HG03196 (cell line): ENCODE measurements around the gene DPH2.

Experiments
- ATAC-seq: cut with Tn5 transposase; IDR thresholded peaks from one replicate; pipeline ENCODE4 v1.9.1; 2021; ENCODE audit not compliant: unreplicated experiment

DPH2 gene, protein sequence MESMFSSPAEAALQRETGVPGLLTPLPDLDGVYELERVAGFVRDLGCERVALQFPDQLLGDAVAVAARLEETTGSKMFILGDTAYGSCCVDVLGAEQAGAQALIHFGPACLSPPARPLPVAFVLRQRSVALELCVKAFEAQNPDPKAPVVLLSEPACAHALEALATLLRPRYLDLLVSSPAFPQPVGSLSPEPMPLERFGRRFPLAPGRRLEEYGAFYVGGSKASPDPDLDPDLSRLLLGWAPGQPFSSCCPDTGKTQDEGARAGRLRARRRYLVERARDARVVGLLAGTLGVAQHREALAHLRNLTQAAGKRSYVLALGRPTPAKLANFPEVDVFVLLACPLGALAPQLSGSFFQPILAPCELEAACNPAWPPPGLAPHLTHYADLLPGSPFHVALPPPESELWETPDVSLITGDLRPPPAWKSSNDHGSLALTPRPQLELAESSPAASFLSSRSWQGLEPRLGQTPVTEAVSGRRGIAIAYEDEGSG

DNA sequence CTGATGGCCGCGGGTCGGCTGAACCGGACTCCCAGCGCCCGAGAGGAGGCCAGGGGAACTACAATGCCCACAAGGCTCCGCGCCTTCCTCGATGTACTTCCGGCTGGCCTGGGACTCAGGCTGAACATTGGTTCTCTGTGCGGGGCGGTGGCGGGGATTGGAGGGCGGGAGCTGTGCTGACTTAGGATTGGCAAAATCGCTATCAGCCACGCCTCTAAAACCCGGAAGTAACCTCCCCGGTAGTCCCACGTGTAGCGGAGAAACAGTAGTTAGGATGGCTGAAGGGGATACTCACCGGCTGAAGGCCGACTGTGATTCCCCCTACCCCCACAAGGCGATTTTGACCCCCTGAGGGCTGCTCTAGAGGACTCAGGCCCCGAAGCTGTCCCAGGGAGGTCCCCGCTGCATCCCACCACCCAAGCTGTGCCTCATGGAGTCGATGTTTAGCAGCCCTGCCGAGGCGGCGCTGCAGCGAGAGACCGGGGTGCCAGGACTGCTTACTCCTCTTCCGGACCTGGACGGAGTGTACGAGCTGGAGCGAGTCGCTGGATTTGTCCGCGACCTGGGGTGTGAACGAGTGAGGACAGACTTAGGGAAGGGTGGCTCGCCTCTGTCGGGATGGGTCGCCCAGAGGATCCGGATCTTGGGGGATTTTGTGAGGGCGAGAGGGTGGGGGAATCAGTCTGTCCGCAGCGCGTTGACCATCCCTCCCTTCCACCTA is at the start of gene DPH2:
TSS of gene DPH2 (plus strand) at position 265 of the 721 bp plus-strand sequence. CDS start at position 431, 166 bp downstream.
- ATAC-seq = peak; percentile 72

GRCh38 chr1:43921022-43921421 is 48.8 kb upstream of the DPH2 start:
- no peak for ATAC-seq

- no peak for ATAC-seq
These were observed 45.3 kb upstream of the DPH2 start for GRCh38 chr1:43924516-43924915.

DNA sequence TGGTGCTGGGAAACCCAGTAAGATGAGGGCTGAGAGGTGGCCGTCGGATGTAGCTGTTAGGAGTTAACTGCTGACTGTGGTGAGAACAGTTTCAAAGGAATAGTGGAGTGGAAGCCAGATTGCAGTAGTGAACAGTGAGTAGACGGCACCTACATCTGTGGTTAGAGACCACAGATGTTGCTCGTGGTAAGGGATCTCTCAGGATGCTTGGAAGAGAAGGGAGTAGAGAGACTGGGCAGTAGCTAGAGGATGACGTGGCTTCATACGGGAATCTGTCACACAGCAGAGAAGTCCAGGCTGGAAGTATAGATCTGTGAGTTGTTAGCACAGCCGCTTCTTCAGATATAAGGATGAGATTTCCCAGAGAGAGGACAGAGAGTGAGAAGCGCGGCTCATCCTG is 44.0 kb upstream of the DPH2 start:
- no peak for ATAC-seq

GRCh38 chr1:43930168-43930948 is 39.5 kb upstream of the DPH2 start:
- ATAC-seq = no peak

GRCh38 chr1:43930949-43931275 is 38.9 kb upstream of the DPH2 start:
- no peak for ATAC-seq

- ATAC-seq = no peak
These were observed 37.8 kb upstream of the DPH2 start for GRCh38 chr1:43931711-43932660.

- no peak for ATAC-seq
These were observed 36.9 kb upstream of the DPH2 start for GRCh38 chr1:43932786-43933385.

- no peak for ATAC-seq
These were observed 36.3 kb upstream of the DPH2 start, which contains the start of gene ARTN for GRCh38 chr1:43933386-43934100. Gene ARTN (plus strand): TSS chr1:43933801. CDS start chr1:43935657, 1,856 bp downstream.

- no peak for ATAC-seq
These were observed 35.5 kb upstream of the DPH2 start for GRCh38 chr1:43934101-43934985.

- ATAC-seq = no peak
These were observed 34.9 kb upstream of the DPH2 start for GRCh38 chr1:43934986-43935324.

DNA sequence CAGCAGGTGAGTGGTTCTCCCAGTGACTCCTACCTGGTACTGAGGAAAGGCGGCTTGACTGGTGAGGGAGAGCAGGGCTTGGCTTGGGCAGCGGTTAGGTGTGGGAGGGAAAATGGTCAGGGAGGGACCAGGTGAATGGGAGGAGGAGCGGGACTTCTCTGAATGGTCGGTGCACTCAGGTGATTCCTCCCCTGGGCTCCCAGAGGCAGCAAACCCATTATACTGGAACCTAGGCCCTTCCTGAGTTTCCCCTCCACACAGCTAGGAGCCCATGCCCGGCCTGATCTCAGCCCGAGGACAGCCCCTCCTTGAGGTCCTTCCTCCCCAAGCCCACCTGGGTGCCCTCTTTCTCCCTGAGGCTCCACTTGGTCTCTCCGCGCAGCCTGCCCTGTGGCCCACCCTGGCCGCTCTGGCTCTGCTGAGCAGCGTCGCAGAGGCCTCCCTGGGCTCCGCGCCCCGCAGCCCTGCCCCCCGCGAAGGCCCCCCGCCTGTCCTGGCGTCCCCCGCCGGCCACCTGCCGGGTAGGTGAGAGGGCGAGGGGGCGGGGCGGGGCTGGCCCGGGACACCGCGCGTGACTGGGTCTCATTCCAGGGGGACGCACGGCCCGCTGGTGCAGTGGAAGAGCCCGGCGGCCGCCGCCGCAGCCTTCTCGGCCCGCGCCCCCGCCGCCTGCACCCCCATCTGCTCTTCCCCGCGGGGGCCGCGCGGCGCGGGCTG is 33.9 kb upstream of the DPH2 start:
- ATAC-seq = no peak

DNA sequence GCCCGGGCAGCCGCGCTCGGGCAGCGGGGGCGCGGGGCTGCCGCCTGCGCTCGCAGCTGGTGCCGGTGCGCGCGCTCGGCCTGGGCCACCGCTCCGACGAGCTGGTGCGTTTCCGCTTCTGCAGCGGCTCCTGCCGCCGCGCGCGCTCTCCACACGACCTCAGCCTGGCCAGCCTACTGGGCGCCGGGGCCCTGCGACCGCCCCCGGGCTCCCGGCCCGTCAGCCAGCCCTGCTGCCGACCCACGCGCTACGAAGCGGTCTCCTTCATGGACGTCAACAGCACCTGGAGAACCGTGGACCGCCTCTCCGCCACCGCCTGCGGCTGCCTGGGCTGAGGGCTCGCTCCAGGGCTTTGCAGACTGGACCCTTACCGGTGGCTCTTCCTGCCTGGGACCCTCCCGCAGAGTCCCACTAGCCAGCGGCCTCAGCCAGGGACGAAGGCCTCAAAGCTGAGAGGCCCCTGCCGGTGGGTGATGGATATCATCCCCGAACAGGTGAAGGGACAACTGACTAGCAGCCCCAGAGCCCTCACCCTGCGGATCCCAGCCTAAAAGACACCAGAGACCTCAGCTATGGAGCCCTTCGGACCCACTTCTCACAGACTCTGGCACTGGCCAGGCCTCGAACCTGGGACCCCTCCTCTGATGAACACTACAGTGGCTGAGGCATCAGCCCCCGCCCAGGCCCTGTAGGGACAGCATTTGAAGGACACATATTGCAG is 33.2 kb upstream of the DPH2 start:
- ATAC-seq = no peak

GRCh38 chr1:43937179-43937865 is 32.5 kb upstream of the DPH2 start:
- ATAC-seq = no peak

- ATAC-seq = no peak
These were observed 31.4 kb upstream of the DPH2 start for GRCh38 chr1:43938383-43938782.

DNA sequence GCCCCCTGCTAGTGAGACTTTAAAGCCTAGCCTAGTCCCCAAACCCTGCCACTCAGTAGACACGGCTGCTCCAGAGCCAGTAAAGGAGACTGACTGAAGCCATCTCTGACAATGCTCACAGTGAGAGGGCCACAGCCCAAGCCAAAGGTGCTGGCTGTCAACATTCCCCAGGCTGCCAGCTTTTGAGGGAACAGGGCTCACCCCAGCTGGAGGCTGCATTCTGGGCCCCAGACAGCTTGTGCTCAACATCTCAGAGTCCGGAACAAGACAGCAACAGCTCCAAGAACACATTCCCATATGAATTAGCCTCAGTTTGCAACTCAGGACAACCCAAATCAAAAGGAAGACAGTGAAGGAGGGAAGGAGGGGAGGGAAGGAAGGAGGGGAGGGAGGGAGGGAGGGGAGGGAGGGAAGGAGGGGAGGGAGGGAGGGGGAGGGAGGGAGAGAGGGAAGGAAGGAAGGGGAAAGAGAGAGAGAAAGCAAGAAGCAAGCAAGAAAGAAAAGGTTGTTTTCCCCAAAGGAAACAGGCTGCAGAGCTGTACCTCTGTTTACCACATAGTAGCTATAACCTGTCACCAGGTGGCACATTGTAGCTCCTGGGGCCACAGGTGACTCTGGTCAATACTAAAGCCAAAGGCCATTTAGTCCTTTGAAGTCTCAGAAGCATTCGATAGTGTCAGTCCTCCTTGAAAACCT is 30.8 kb upstream of the DPH2 start:
- no peak for ATAC-seq
